Natural killer cell (primary cell): ENCODE results near the gene PYGB. TPM values are rescaled to one million over a fixed set of nuclear protein-coding genes. Genes with fewer than 3 reads are reported as not detected.

Experiments used
- ATAC-seq, 3 donors: fragments of 150-1000 bp in 2 of 3; fragments of 200-7000 bp in 1 of 3; cut with Tn5 transposase; 1 replicate in 1 of 3; 2 replicates in 2 of 3; pipeline ENCODE4 v1.10.0; 2021; ENCODE audit warnings: mild to moderate bottlenecking in 2 of 3, moderate library complexity in 2 of 3
- DNase-seq, 2 donors: peaks; one replicate each; pipeline versions ENCODE4 v3.0.0 to v3.0.0-alpha.2; 2013 to 2021; ENCODE audit warnings: mixed read lengths in 1 of 2
- H3K27ac ChIP-seq: one replicate; pipeline ENCODE4 v1.5.1; 2013; ENCODE audit warnings: mild to moderate bottlenecking, low read length
- H3K27me3 ChIP-seq: one replicate; pipeline ENCODE4 v1.6.1; 2013; ENCODE audit warnings: low read length; ENCODE audit not compliant: control insufficient read depth, insufficient read depth
- H3K36me3 ChIP-seq: one replicate; pipeline ENCODE4 v1.6.1; 2013; ENCODE audit warnings: low read length; ENCODE audit not compliant: control insufficient read depth, insufficient read depth
- H3K4me1 ChIP-seq: one replicate; pipeline ENCODE4 v1.6.1; 2013; ENCODE audit warnings: low read length; ENCODE audit not compliant: control insufficient read depth, insufficient read depth
- H3K4me3 ChIP-seq: one replicate; pipeline ENCODE4 v1.5.1; 2013; ENCODE audit warnings: low read length
- H3K9me3 ChIP-seq: one replicate; pipeline ENCODE4 v1.6.1; 2013; ENCODE audit warnings: low read length; ENCODE audit not compliant: control insufficient read depth, insufficient read depth
- H3K27ac Mint-ChIP-seq, 2 donors: one replicate each; pipeline ENCODE4 v1.8.0; 2022; ENCODE audit warnings: mild to moderate bottlenecking in 2 of 2, mixed read lengths in 2 of 2, moderate library complexity in 1 of 2
- H3K27me3 Mint-ChIP-seq, 2 donors: one replicate each; pipeline ENCODE4 v1.8.0; 2022; ENCODE audit warnings: low read depth in 2 of 2, mixed read lengths in 2 of 2
- H3K36me3 Mint-ChIP-seq: one replicate; pipeline ENCODE4 v1.8.0; 2022; ENCODE audit warnings: mixed read lengths
- H3K4me1 Mint-ChIP-seq, 2 donors: one replicate each; pipeline ENCODE4 v1.8.0; 2022; ENCODE audit warnings: mixed read lengths in 2 of 2
- H3K4me3 Mint-ChIP-seq: one replicate; pipeline ENCODE4 v1.8.0; 2022; ENCODE audit warnings: mild to moderate bottlenecking, moderate library complexity, mixed read lengths
- H3K9me3 Mint-ChIP-seq, 2 donors: one replicate each; pipeline ENCODE4 v1.8.0; 2022; ENCODE audit warnings: mixed read lengths in 2 of 2
- CTCF ChIP-seq: fragments of 200-600 bp; IDR thresholded peaks from one replicate; pipeline ENCODE4 v1.8.0; 2022; ENCODE audit warnings: antibody characterized with exemption
- WGBS: methylation state at CpG from one replicate; pipeline ENCODE4 v1.1.7; 2013; ENCODE audit warnings: missing lambda C conversion rate; ENCODE audit not compliant: insufficient coverage; 5-methylcytosine and 5-hydroxymethylcytosine counted together
- intact Hi-C: fragments of 100-400 bp; cut with micrococcal nuclease; formaldehyde crosslinking; loops from one replicate; pipeline ENCODE4 v1.14.2; 2022
- total RNA-seq, 4 donors: library from RNA; stranded (reverse); fragments of 120-200 nt in 1 of 4; gene quantifications; one replicate each; pipeline versions ENCODE4 v1.2.3 to v1.2.4, GENCODE V29; 2013 to 2022

The PYGB gene
- total RNA-seq, 3 donors from 2014 or later (not counting 1 experiment from before 2014, with no cell fraction given) = 39.4 to 55.4 (median 47.0) TPM

GRCh38 chr20:25323496-25324246 lies 75.8 kb downstream of the PYGB start:
- 96% methylated on average over 12 of the region's 12 CpGs for WGBS

GRCh38 chr20:25324412-25324811 lies 76.5 kb downstream of the PYGB start:
- Mint-ChIP-seq H3K36me3 (no peaks in the 10 kb centered on the region), H3K4me1 (peaks cover 36 to 38% of the 10 kb centered on the region in 2 donors), H3K27me3 (no peaks in the 10 kb centered on the region), H3K9me3 (no peaks in the 10 kb centered on the region), H3K27ac (peak overlapping the region; percentile 16 to 93), H3K4me3 (no peak overlapping the region)
- H3K4me1 ChIP-seq = peaks cover 46% of the 10 kb centered on the region
- no peak for TF ChIP-seq CTCF
- no peaks in the 10 kb centered on the region for H3K9me3 ChIP-seq
- no peak overlapping the region for H3K4me3 ChIP-seq
- ATAC-seq (no peak), DNase-seq (no peak)
- H3K27ac ChIP-seq = no peak overlapping the region
- H3K36me3 ChIP-seq = no peaks in the 10 kb centered on the region
- intact Hi-C loops = no loop called here
- WGBS = 67% methylated on average over 5 of the region's 5 CpGs
- H3K27me3 ChIP-seq = no peaks in the 10 kb centered on the region

More at GRCh38 chr20:25323496-25324246, 75.8 kb downstream of the PYGB start:
- H3K27ac ChIP-seq = no peak overlapping the region
- no peaks in the 10 kb centered on the region for H3K9me3 Mint-ChIP-seq
- H3K27me3 ChIP-seq = no peaks in the 10 kb centered on the region
- H3K36me3 Mint-ChIP-seq = no peaks in the 10 kb centered on the region
- H3K4me1 ChIP-seq = peaks cover 53% of the 10 kb centered on the region
- intact Hi-C loops = no loop called here
- peaks cover 34 to 35% of the 10 kb centered on the region in 2 donors for H3K4me1 Mint-ChIP-seq
- H3K27ac Mint-ChIP-seq = peak overlapping the region; percentile 93 to 97
- ATAC-seq = no peak
- DNase-seq = no peak
- no peaks in the 10 kb centered on the region for H3K36me3 ChIP-seq
- no peak overlapping the region for H3K4me3 Mint-ChIP-seq
- TF ChIP-seq CTCF = no peak
- no peaks in the 10 kb centered on the region for H3K9me3 ChIP-seq
- H3K27me3 Mint-ChIP-seq = no peaks in the 10 kb centered on the region
- H3K4me3 ChIP-seq = no peak overlapping the region

GRCh38 chr20:25325073-25325472 lies 77.2 kb downstream of the PYGB start:
- Mint-ChIP-seq H3K27ac (peak overlapping the region in 1 of 2 donors; percentile 16), H3K27me3 (no peaks in the 10 kb centered on the region), H3K9me3 (no peaks in the 10 kb centered on the region), H3K4me1 (peaks cover 41 to 43% of the 10 kb centered on the region in 2 donors), H3K36me3 (no peaks in the 10 kb centered on the region), H3K4me3 (no peak overlapping the region)
- ATAC-seq (no peak), DNase-seq (no peak)
- H3K27ac ChIP-seq = no peak overlapping the region
- H3K36me3 ChIP-seq = no peaks in the 10 kb centered on the region
- no peak for TF ChIP-seq CTCF
- no peaks in the 10 kb centered on the region for H3K27me3 ChIP-seq
- no peaks in the 10 kb centered on the region for H3K9me3 ChIP-seq
- 94% methylated on average over 3 of the region's 3 CpGs for WGBS
- H3K4me1 ChIP-seq = peaks cover 39% of the 10 kb centered on the region
- intact Hi-C loops = no loop called here
- H3K4me3 ChIP-seq = no peak overlapping the region
